HepG2 (cell line): ENCODE results near the gene FGF19. TPM values are rescaled to one million over a fixed set of nuclear protein-coding genes. Genes with fewer than 3 reads are reported as not detected.

ENCODE experiments used
- BRD4 ChIP-seq: sonication (generic); formaldehyde crosslinking; IDR thresholded peaks from 2 replicates; pipeline ENCODE4 v1.4.0; 2020; ENCODE audit warnings: missing genetic modification reagents
- HMGXB3 ChIP-seq: sonication (generic); formaldehyde crosslinking; IDR thresholded peaks from 2 replicates; pipeline ENCODE4 v1.4.0; 2020; ENCODE audit warnings: missing genetic modification reagents, borderline replicate concordance
- KDM4B ChIP-seq: sonication (generic); formaldehyde crosslinking; IDR thresholded peaks from 2 replicates; pipeline ENCODE4 v1.4.0; 2020; ENCODE audit warnings: missing genetic modification reagents
- NR2C2 ChIP-seq: sonication (generic); formaldehyde crosslinking; IDR thresholded peaks from 2 replicates; pipeline ENCODE4 v1.4.0; 2020; ENCODE audit warnings: missing genetic modification reagents, mild to moderate bottlenecking, moderate library complexity, borderline replicate concordance
- NR2F2 ChIP-seq: IDR thresholded peaks from 2 replicates; pipeline ENCODE4 v1.6.1; 2012; ENCODE audit warnings: low read depth, inconsistent platforms, borderline replicate concordance
- PLRG1 ChIP-seq: fragments of 450-650 bp; conservative IDR thresholded peaks from 2 replicates; pipeline ENCODE4 v1.6.1; 2016
- RFX1 ChIP-seq: fragments of 450-650 bp; IDR thresholded peaks from 2 replicates; pipeline ENCODE4 v1.6.1; 2017
- SAFB2 ChIP-seq: sonication (generic); formaldehyde crosslinking; IDR thresholded peaks from 2 replicates; pipeline ENCODE4 v1.5.1; 2020; ENCODE audit warnings: missing genetic modification reagents, low read depth, mild to moderate bottlenecking, borderline replicate concordance
- SUZ12 ChIP-seq: fragments of 150-350 bp; IDR thresholded peaks from 2 replicates; pipeline ENCODE4 v1.6.1; 2014; ENCODE audit warnings: low read depth, low read length
- THYN1 ChIP-seq: sonication (generic); formaldehyde crosslinking; IDR thresholded peaks from 2 replicates; pipeline ENCODE4 v1.8.1; 2023; ENCODE audit warnings: low read depth, mild to moderate bottlenecking, moderate library complexity, missing genetic modification reagents, borderline replicate concordance
- XRCC5 ChIP-seq: fragments of 200-400 bp; formaldehyde crosslinking; optimal IDR thresholded peaks from 2 replicates; pipeline ENCODE3; 2017; ENCODE audit warnings: mild to moderate bottlenecking, low read length
- ZBTB46 ChIP-seq: sonication (generic); formaldehyde crosslinking; IDR thresholded peaks from 2 replicates; pipeline ENCODE4 v1.4.0; 2020; ENCODE audit warnings: mild to moderate bottlenecking, missing genetic modification reagents, borderline replicate concordance
- ZFYVE20 ChIP-seq: sonication (generic); formaldehyde crosslinking; IDR thresholded peaks from 2 replicates; pipeline ENCODE4 v1.8.0; 2023; ENCODE audit warnings: low read depth, mild to moderate bottlenecking, moderate library complexity, missing genetic modification reagents, borderline replicate concordance
- ZNF207 ChIP-seq: fragments of 450-650 bp; IDR thresholded peaks from 2 replicates; pipeline ENCODE4 v1.6.1; 2016; ENCODE audit warnings: antibody characterized with exemption, borderline replicate concordance
- ZNF34 ChIP-seq: sonication (generic); formaldehyde crosslinking; IDR thresholded peaks from 2 replicates; pipeline ENCODE4 v1.4.0; 2020; ENCODE audit warnings: mild to moderate bottlenecking, missing genetic modification reagents, borderline replicate concordance
- ZNF574 ChIP-seq: sonication (generic); formaldehyde crosslinking; IDR thresholded peaks from 2 replicates; pipeline ENCODE4 v1.4.0; 2020; ENCODE audit warnings: missing genetic modification reagents
- ZNF615 ChIP-seq: sonication (generic); formaldehyde crosslinking; IDR thresholded peaks from 2 replicates; pipeline ENCODE4 v1.5.0; 2020; ENCODE audit warnings: mild to moderate bottlenecking, missing genetic modification reagents, borderline replicate concordance
- ZNF644 ChIP-seq: IDR thresholded peaks from 2 replicates; pipeline ENCODE4 v1.6.1; 2016; ENCODE audit warnings: low read depth
- polyA plus RNA-seq, 8 experiments: library from polyadenylated mRNA; depleted of rRNA in 3 of 8; stranded (reverse) in 7 of 8; unstranded in 1 of 8; fragments of >200 nt; fragmentation: Illumina TruSeq in 4 of 8; extraction: Trizol in 4 of 8; gene quantifications; 2 replicates each; pipeline versions ENCODE4 v1.2.1 to v1.2.3, GENCODE V29; 2011 to 2016; ENCODE audit warnings: low read depth in 4 of 8, missing spikeins in 1 of 8, mixed read lengths in 1 of 8; ENCODE audit not compliant: insufficient read depth in 1 of 8
- total RNA-seq, 5 experiments: library from RNA; depleted of rRNA; stranded (reverse); fragments of >200 nt; fragmentation: Illumina TruSeq; extraction: Trizol; gene quantifications; 2 replicates each; pipeline ENCODE4 v1.2.3, GENCODE V29; 2016; ENCODE audit warnings: low read depth in 1 of 5

Gene FGF19
- total and polyA plus RNA-seq, 2 of the 13 experiments (the other 11 are each of a cell fraction or from before 2014, with no cell fraction given) = 0.07 TPM; not detected in 1

- no peak for TF ChIP-seq KDM4B (CRISPR knock-in tag)
- no peak for TF ChIP-seq ZNF644 (CRISPR knock-in tag)
- TF ChIP-seq ZNF574 (CRISPR knock-in tag) = peak; percentile 67; the same call in 1 of the 2 replicates
- no peak for TF ChIP-seq ZNF34 (CRISPR knock-in tag)
- peak; percentile 44; the same call in 1 of the 2 replicates for TF ChIP-seq NR2C2 (CRISPR knock-in tag)
- no peak for TF ChIP-seq ZNF615
- TF ChIP-seq NR2F2 = no peak
- no peak for TF ChIP-seq PLRG1
- no peak for TF ChIP-seq XRCC5
- TF ChIP-seq SUZ12 = no peak
- TF ChIP-seq BRD4 (CRISPR knock-in tag) = no peak; the same call in none of the 2 replicates
- TF ChIP-seq ZBTB46 (CRISPR knock-in tag) = no peak
- no peak for TF ChIP-seq RFX1
- peak; percentile 69; the same call in 1 of the 2 replicates for TF ChIP-seq HMGXB3 (CRISPR knock-in tag)
- no peak; the same call in 1 of the 2 replicates for TF ChIP-seq SAFB2 (CRISPR knock-in tag)
- 0 out of 2 replicates have a peak, but pooled peaks have one; percentile 63 for TF ChIP-seq THYN1
- no peak for TF ChIP-seq ZFYVE20 (CRISPR knock-in tag)
- no peak for TF ChIP-seq ZNF207
Measured at GRCh38 chr11:69667619-69668604, 35.9 kb downstream of the FGF19 start (continued).
